Measurements from ENCODE around the gene SALL3. TPM values are rescaled to one million over a fixed set of nuclear protein-coding genes. Genes with fewer than 3 reads are reported as not detected.

SALL3 gene
- total RNA-seq, 1 donor = not detected

- no peak for DNase-seq (ENCODE audit: low read depth)
- TF ChIP-seq CTCF (IDR thresholded peaks at IDR 0.05; ENCODE audit: insufficient read depth, low read length) = no peak
- H3K4me3 ChIP-seq (ENCODE audit: low read depth, low read length) = no peak overlapping the region
Measured at GRCh38 chr18:78994977-78995582, 15.5 kb downstream of the SALL3 start.

GRCh38 chr18:78995740-78996395 lies 16.2 kb downstream of the SALL3 start:
- no peak for TF ChIP-seq CTCF (IDR thresholded peaks at IDR 0.05; ENCODE audit: insufficient read depth, low read length)
- no peak overlapping the region for H3K4me3 ChIP-seq (ENCODE audit: low read depth, low read length)
- DNase-seq (ENCODE audit: low read depth) = no peak

GRCh38 chr18:78996741-78997490 lies 17.3 kb downstream of the SALL3 start:
- no peak for DNase-seq (ENCODE audit: low read depth)
- H3K4me3 ChIP-seq (ENCODE audit: low read depth, low read length) = no peak overlapping the region
- TF ChIP-seq CTCF (IDR thresholded peaks at IDR 0.05; ENCODE audit: insufficient read depth, low read length) = no peak

- H3K4me3 ChIP-seq (ENCODE audit: low read depth, low read length) = no peak overlapping the region
- no peak for DNase-seq (ENCODE audit: low read depth)
- no peak for TF ChIP-seq CTCF (IDR thresholded peaks at IDR 0.05; ENCODE audit: insufficient read depth, low read length)
Measured at GRCh38 chr18:78998371-78999071, 18.9 kb downstream of the SALL3 start.

- DNase-seq (ENCODE audit: low read depth) = no peak
- TF ChIP-seq CTCF (IDR thresholded peaks at IDR 0.05; ENCODE audit: insufficient read depth, low read length) = no peak
- H3K4me3 ChIP-seq (ENCODE audit: low read depth, low read length) = no peak overlapping the region
Measured at GRCh38 chr18:78999939-79000338, 20.3 kb downstream of the SALL3 start.

GRCh38 chr18:79000997-79001396 lies 21.4 kb downstream of the SALL3 start:
- no peak for TF ChIP-seq CTCF (IDR thresholded peaks at IDR 0.05; ENCODE audit: insufficient read depth, low read length)
- DNase-seq (ENCODE audit: low read depth) = no peak
- no peak overlapping the region for H3K4me3 ChIP-seq (ENCODE audit: low read depth, low read length)

Data from fibroblast of the aortic adventitia (primary cell).